SK-N-SH (cell line): Measurements from ENCODE around the gene TMEM163. TPM values are rescaled to one million over a fixed set of nuclear protein-coding genes. Genes with fewer than 3 reads are reported as not detected.

Source experiments
- CTCF ChIA-PET: fragments of 300-600, 350-600 bp; formaldehyde crosslinking; extraction: SDS; loops from one replicate; lab custom pipeline; 2021; lab: Yijun Ruan, JAX
- POLR2A ChIA-PET: fragments of 350-600 bp; sonication (Branson Sonifier 250); formaldehyde crosslinking; extraction: SDS; loops from one replicate; lab custom pipeline; 2020; ENCODE audit warnings: antibody characterized with exemption, inconsistent platforms; lab: Yijun Ruan, JAX
- DNase-seq: peaks from one replicate; pipeline ENCODE4 v3.0.0; 2012
- H2AFZ ChIP-seq: fragments of 200-600 bp; sonication (generic); 2 replicates; pipeline ENCODE4 v1.8.1; 2016; ENCODE audit warnings: antibody characterized with exemption, mild to moderate bottlenecking, low read depth
- H3F3A ChIP-seq: fragments of 200-600 bp; sonication (generic); replicated peaks from 2 replicates; pipeline ENCODE3; 2016; ENCODE audit warnings: antibody characterized with exemption, mild to moderate bottlenecking; ENCODE audit not compliant: insufficient read depth
- H3K27ac ChIP-seq, 2 experiments: fragments of 200-500 bp in 1 of 2; fragments of 200-600 bp in 1 of 2; sonication (Bioruptor generic) in 1 of 2; sonication (generic), shearing (Covaris generic) in 1 of 2; 2 replicates each; pipeline versions ENCODE4 v1.5.1 to v1.6.1; 2014 to 2016; ENCODE audit warnings: low read depth in 2 of 2, inconsistent platforms in 1 of 2, low read length in 1 of 2, mild to moderate bottlenecking in 1 of 2, mixed read lengths in 1 of 2
- H3K27me3 ChIP-seq: fragments of 200-600 bp; sonication (generic), shearing (Covaris generic); 2 replicates; pipeline ENCODE4 v1.6.1; 2016; ENCODE audit warnings: mixed run types; ENCODE audit not compliant: insufficient read depth
- H3K36me3 ChIP-seq, 2 experiments: fragments of 200-500 bp in 1 of 2; fragments of 200-600 bp in 1 of 2; sonication (Bioruptor generic) in 1 of 2; sonication (generic) in 1 of 2; replicated peaks in 1 of 2; 2 replicates each; pipeline versions ENCODE3 to v1.5.1; 2014 to 2016; ENCODE audit warnings: low read length in 1 of 2, mild to moderate bottlenecking in 1 of 2; ENCODE audit not compliant: insufficient read depth in 2 of 2, control insufficient read depth in 1 of 2
- H3K4me1 ChIP-seq, 2 experiments: fragments of 200-500 bp in 1 of 2; fragments of 200-600 bp in 1 of 2; sonication (Bioruptor generic) in 1 of 2; sonication (generic), shearing (Covaris generic) in 1 of 2; 2 replicates each; pipeline versions ENCODE4 v1.5.1 to v1.6.1; 2014 to 2016; ENCODE audit warnings: low read depth in 1 of 2, low read length in 1 of 2, mixed run types in 1 of 2; ENCODE audit not compliant: insufficient read depth in 2 of 2, control insufficient read depth in 1 of 2
- H3K4me2 ChIP-seq: fragments of 200-600 bp; sonication (generic), shearing (Covaris generic); 2 replicates; pipeline ENCODE4 v1.6.1; 2017; ENCODE audit warnings: mixed run types
- H3K4me3 ChIP-seq, 2 experiments: fragments of 200-500 bp in 1 of 2; fragments of 200-600 bp in 1 of 2; sonication (Bioruptor generic) in 1 of 2; sonication (generic), shearing (Covaris generic) in 1 of 2; 2 replicates each; pipeline versions ENCODE4 v1.5.1 to v1.8.1; 2014 to 2016; ENCODE audit warnings: low read depth in 2 of 2, inconsistent platforms in 1 of 2, low read length in 1 of 2, mild to moderate bottlenecking in 1 of 2, mixed read lengths in 1 of 2, moderate library complexity in 1 of 2
- H3K79me2 ChIP-seq: fragments of 200-600 bp; sonication (generic); 2 replicates; pipeline ENCODE4 v1.8.1; 2017; ENCODE audit warnings: mild to moderate bottlenecking; ENCODE audit not compliant: insufficient read depth
- H3K9ac ChIP-seq: fragments of 200-600 bp; sonication (generic); 2 replicates; pipeline ENCODE4 v1.6.1; 2017; ENCODE audit warnings: mixed run types
- H3K9me2 ChIP-seq: fragments of 200-600 bp; sonication (generic); 2 replicates; pipeline ENCODE4 v1.6.1; 2017; ENCODE audit warnings: mixed run types
- H3K9me3 ChIP-seq: fragments of 200-600 bp; sonication (generic); 2 replicates; pipeline ENCODE4 v1.6.1; 2017; ENCODE audit warnings: mixed run types, mild to moderate bottlenecking, moderate library complexity
- H4K20me1 ChIP-seq: fragments of 200-600 bp; sonication (generic); 2 replicates; pipeline ENCODE4 v1.6.1; 2017; ENCODE audit warnings: mild to moderate bottlenecking, mixed run types; ENCODE audit not compliant: insufficient read depth
- CHD2 ChIP-seq: fragments of 150-350 bp; IDR thresholded peaks from 2 replicates; pipeline ENCODE4 v1.6.1; 2018; ENCODE audit warnings: low read length; ENCODE audit not compliant: partially characterized antibody
- ELF1 ChIP-seq: IDR thresholded peaks from 2 replicates; pipeline ENCODE4 v1.4.0; 2012
- EZH2phosphoT487 ChIP-seq: fragments of 200-600 bp; sonication (generic); IDR thresholded peaks from 2 replicates; pipeline ENCODE4 v1.6.1; 2017; ENCODE audit warnings: low read depth, mixed run types, mild to moderate bottlenecking, antibody characterized with exemption, moderate library complexity, borderline replicate concordance
- FOSL2 ChIP-seq: IDR thresholded peaks from 2 replicates; pipeline ENCODE4 v1.4.0; 2012; ENCODE audit warnings: low read depth, mild to moderate bottlenecking, moderate library complexity, borderline replicate concordance
- FOXJ3 ChIP-seq: sonication (generic); formaldehyde crosslinking; IDR thresholded peaks from 2 replicates; pipeline ENCODE4 v1.5.1; 2020; ENCODE audit warnings: mild to moderate bottlenecking, missing genetic modification reagents
- FOXM1 ChIP-seq: IDR thresholded peaks from 2 replicates; pipeline ENCODE4 v1.4.0; 2012; ENCODE audit warnings: low read depth, mild to moderate bottlenecking
- GABPA ChIP-seq: IDR thresholded peaks from 2 replicates; pipeline ENCODE4 v1.4.0; 2012; ENCODE audit warnings: low read depth, mild to moderate bottlenecking
- MEF2A ChIP-seq: IDR thresholded peaks from 2 replicates; pipeline ENCODE4 v1.4.0; 2012; ENCODE audit warnings: low read depth, borderline replicate concordance
- NFIC ChIP-seq: IDR thresholded peaks from 2 replicates; pipeline ENCODE4 v1.4.0; 2012; ENCODE audit warnings: borderline replicate concordance
- POLR2AphosphoS5 ChIP-seq: IDR thresholded peaks from 2 replicates; pipeline ENCODE4 v1.6.1; 2012; ENCODE audit warnings: low read depth, low read length
- RAD21 ChIP-seq: IDR thresholded peaks from 2 replicates; pipeline ENCODE4 v1.6.1; 2012; ENCODE audit warnings: mild to moderate bottlenecking, low read length
- RFX5 ChIP-seq: IDR thresholded peaks from 2 replicates; pipeline ENCODE4 v1.6.1; 2012; ENCODE audit warnings: mild to moderate bottlenecking, improper control_type of control experiment, low read length
- SIN3A ChIP-seq: IDR thresholded peaks from 2 replicates; pipeline ENCODE4 v1.6.1; 2012; ENCODE audit warnings: low read depth, mild to moderate bottlenecking, low read length, moderate library complexity, borderline replicate concordance
- TAF1 ChIP-seq: IDR thresholded peaks from 2 replicates; pipeline ENCODE4 v1.6.1; 2012; ENCODE audit warnings: low read depth, mild to moderate bottlenecking, low read length, moderate library complexity, borderline replicate concordance
- TCF12 ChIP-seq: IDR thresholded peaks from 2 replicates; pipeline ENCODE4 v1.4.0; 2012
- TEAD4 ChIP-seq: IDR thresholded peaks from 2 replicates; pipeline ENCODE4 v1.4.0; 2012; ENCODE audit warnings: mild to moderate bottlenecking, borderline replicate concordance; ENCODE audit not compliant: insufficient read depth
- USF1 ChIP-seq: IDR thresholded peaks from 2 replicates; pipeline ENCODE4 v1.4.0; 2012; ENCODE audit warnings: low read depth, borderline replicate concordance
- YY1 ChIP-seq: IDR thresholded peaks from 2 replicates; pipeline ENCODE4 v1.4.0; 2012; ENCODE audit warnings: low read depth, mild to moderate bottlenecking
- WGBS: methylation state at CpG from one replicate; pipeline ENCODE4 v1.1.6; 2017; ENCODE audit warnings: low lambda C conversion rate; 5-methylcytosine and 5-hydroxymethylcytosine counted together
- polyA plus RNA-seq, 3 experiments: library from polyadenylated mRNA; depleted of rRNA; stranded (reverse); fragments of >200 nt; gene quantifications; 2 replicates each; pipeline ENCODE4 v1.2.3, GENCODE V29; 2012
- TF ChIP-seq, protein P1 (sequence below): fragments of 150-350 bp; IDR thresholded peaks from 2 replicates; pipeline ENCODE4 v1.6.1; 2016; ENCODE audit warnings: mild to moderate bottlenecking, low read depth, low read length
- TF ChIP-seq, protein P2 (sequence below): fragments of 150-350 bp; IDR thresholded peaks from 2 replicates; pipeline ENCODE4 v1.6.1; 2017; ENCODE audit warnings: antibody characterized with exemption, low read length, low read depth, borderline replicate concordance
- TF ChIP-seq, protein P3 (sequence below): fragments of 200-600 bp; sonication (generic); IDR thresholded peaks from 2 replicates; pipeline ENCODE4 v1.6.1; 2017; ENCODE audit warnings: antibody characterized with exemption, mild to moderate bottlenecking, moderate library complexity
- TF ChIP-seq, protein P4 (sequence below): IDR thresholded peaks from 2 replicates; pipeline ENCODE4; 2012

TMEM163 gene
- polyA plus RNA-seq, 1 of the 3 experiments (the other 2 are of a cell fraction), result not detected

GRCh38 chr2:134594399-134594798 is 124.4 kb downstream of the TMEM163 start:
- Histone ChIP-seq H3K27ac (no peak overlapping the region; a peak in 1 of 4 replicates), H3K9me3 (no peaks in the 10 kb centered on the region), H3K27me3 (no peaks in the 10 kb centered on the region), H4K20me1 (no peaks in the 10 kb centered on the region), H3K4me2 (no peak overlapping the region), H3K4me3 (no peak overlapping the region), H3K9ac (no peak overlapping the region), H3K36me3 (no peaks in the 10 kb centered on the region), H2AFZ (no peak overlapping the region), H3F3A (no peaks in the 10 kb centered on the region), H3K9me2 (no peaks in the 10 kb centered on the region), H3K79me2 (no peaks in the 10 kb centered on the region), H3K4me1 (no peaks in the 10 kb centered on the region; a peak in 1 of 4 replicates)
- no peak for DNase-seq
- 17% methylated on average over 6 of the region's 6 CpGs for WGBS
- TF ChIP-seq, protein P1, sequence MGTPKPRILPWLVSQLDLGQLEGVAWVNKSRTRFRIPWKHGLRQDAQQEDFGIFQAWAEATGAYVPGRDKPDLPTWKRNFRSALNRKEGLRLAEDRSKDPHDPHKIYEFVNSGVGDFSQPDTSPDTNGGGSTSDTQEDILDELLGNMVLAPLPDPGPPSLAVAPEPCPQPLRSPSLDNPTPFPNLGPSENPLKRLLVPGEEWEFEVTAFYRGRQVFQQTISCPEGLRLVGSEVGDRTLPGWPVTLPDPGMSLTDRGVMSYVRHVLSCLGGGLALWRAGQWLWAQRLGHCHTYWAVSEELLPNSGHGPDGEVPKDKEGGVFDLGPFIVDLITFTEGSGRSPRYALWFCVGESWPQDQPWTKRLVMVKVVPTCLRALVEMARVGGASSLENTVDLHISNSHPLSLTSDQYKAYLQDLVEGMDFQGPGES, result no peak
- no peak for TF ChIP-seq TAF1
- no peak for TF ChIP-seq ELF1
- TF ChIP-seq, protein P2, sequence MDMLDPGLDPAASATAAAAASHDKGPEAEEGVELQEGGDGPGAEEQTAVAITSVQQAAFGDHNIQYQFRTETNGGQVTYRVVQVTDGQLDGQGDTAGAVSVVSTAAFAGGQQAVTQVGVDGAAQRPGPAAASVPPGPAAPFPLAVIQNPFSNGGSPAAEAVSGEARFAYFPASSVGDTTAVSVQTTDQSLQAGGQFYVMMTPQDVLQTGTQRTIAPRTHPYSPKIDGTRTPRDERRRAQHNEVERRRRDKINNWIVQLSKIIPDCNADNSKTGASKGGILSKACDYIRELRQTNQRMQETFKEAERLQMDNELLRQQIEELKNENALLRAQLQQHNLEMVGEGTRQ, result no peak
- TF ChIP-seq MEF2A, result no peak
- no peak for TF ChIP-seq EZH2phosphoT487
- TF ChIP-seq NFIC, result no peak
- no peak for TF ChIP-seq FOXM1
- no peak for TF ChIP-seq FOSL2
- no peak for TF ChIP-seq SIN3A
- TF ChIP-seq USF1, result no peak
- no peak for TF ChIP-seq YY1
- no peak for TF ChIP-seq GABPA
- no peak for TF ChIP-seq RFX5
- TF ChIP-seq TCF12, result no peak
- no peak for TF ChIP-seq TEAD4
- CTCF ChIA-PET, result no interaction called here
- POLR2A ChIA-PET, result no interaction called here

DNA sequence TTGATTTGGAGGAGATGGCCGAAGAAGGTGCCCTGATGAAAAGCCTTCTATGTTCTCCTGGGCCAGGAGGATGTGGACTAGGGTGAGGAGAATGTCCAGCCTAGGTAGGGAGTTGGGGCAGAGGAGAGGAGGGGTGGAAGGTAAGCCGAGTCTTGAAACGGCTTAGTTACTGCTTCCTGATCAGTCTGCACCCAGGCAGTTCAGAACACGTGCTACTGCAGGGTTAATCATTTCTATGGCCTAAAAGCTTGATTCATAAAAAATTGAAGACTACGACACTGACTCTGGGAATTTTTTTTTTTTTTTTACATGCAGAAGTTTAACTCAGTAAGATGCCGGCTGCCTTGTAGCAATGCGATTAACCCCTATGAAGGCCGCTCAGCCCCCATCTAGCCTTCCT is 125.3 kb downstream of the TMEM163 start:
- TF ChIP-seq TEAD4 (no peak), MEF2A (no peak), POLR2AphosphoS5 (no peak), ELF1 (no peak), CHD2 (no peak), FOXM1 (no peak), GABPA (no peak), RAD21 (no peak), FOXJ3 (no peak)
- TF ChIP-seq, protein P3, sequence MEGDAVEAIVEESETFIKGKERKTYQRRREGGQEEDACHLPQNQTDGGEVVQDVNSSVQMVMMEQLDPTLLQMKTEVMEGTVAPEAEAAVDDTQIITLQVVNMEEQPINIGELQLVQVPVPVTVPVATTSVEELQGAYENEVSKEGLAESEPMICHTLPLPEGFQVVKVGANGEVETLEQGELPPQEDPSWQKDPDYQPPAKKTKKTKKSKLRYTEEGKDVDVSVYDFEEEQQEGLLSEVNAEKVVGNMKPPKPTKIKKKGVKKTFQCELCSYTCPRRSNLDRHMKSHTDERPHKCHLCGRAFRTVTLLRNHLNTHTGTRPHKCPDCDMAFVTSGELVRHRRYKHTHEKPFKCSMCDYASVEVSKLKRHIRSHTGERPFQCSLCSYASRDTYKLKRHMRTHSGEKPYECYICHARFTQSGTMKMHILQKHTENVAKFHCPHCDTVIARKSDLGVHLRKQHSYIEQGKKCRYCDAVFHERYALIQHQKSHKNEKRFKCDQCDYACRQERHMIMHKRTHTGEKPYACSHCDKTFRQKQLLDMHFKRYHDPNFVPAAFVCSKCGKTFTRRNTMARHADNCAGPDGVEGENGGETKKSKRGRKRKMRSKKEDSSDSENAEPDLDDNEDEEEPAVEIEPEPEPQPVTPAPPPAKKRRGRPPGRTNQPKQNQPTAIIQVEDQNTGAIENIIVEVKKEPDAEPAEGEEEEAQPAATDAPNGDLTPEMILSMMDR, result no peak
- TF ChIP-seq, protein P1, result no peak
- TF ChIP-seq, protein P4, sequence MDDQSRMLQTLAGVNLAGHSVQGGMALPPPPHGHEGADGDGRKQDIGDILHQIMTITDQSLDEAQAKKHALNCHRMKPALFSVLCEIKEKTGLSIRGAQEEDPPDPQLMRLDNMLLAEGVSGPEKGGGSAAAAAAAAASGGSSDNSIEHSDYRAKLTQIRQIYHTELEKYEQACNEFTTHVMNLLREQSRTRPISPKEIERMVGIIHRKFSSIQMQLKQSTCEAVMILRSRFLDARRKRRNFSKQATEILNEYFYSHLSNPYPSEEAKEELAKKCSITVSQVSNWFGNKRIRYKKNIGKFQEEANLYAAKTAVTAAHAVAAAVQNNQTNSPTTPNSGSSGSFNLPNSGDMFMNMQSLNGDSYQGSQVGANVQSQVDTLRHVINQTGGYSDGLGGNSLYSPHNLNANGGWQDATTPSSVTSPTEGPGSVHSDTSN, result no peak
- Histone ChIP-seq H3K79me2 (no peaks in the 10 kb centered on the region), H2AFZ (no peak overlapping the region), H4K20me1 (no peaks in the 10 kb centered on the region), H3K9me2 (no peaks in the 10 kb centered on the region), H3K27ac (no peak overlapping the region), H3K27me3 (no peaks in the 10 kb centered on the region), H3K9me3 (no peaks in the 10 kb centered on the region), H3K36me3 (no peaks in the 10 kb centered on the region), H3K4me1 (no peaks in the 10 kb centered on the region; a peak in 1 of 4 replicates), H3K4me3 (no peak overlapping the region), H3F3A (no peaks in the 10 kb centered on the region), H3K4me2 (no peak overlapping the region), H3K9ac (no peak overlapping the region)
- 43% methylated on average over 8 of the region's 8 CpGs for WGBS
- DNase-seq, result no peak
- POLR2A ChIA-PET, result no interaction called here
- CTCF ChIA-PET, result interaction anchor here (0.6 kb wide), 1 partner anchor 24 kb away, joined by 3 read pairs; no protein-coding TSS in a partner anchor
